Vagina (tissue), 2 donors: Measurements from ENCODE around the gene UTRN.

ENCODE experiments used
- CTCF ChIP-seq, 3 experiments: fragments of 450-650 bp in 2 of 3; fragments of 200-600 bp in 1 of 3; sonication (generic) in 1 of 3; IDR thresholded peaks; one replicate each; pipeline ENCODE4 v1.5.1; 2017 to 2019; ENCODE audit warnings: antibody characterized with exemption in 3 of 3, mild to moderate bottlenecking in 2 of 3, moderate library complexity in 2 of 3
- POLR2A ChIP-seq, 2 donors: fragments of 450-650 bp; IDR thresholded peaks; one replicate each; pipeline ENCODE4 v1.6.1; 2017; ENCODE audit warnings: antibody characterized with exemption in 2 of 2, mild to moderate bottlenecking in 2 of 2, moderate library complexity in 2 of 2
- POLR2AphosphoS5 ChIP-seq, 2 donors: sonication (generic); formaldehyde crosslinking; IDR thresholded peaks; one replicate each; pipeline ENCODE4 v1.9.0; 2017; ENCODE audit warnings: antibody characterized with exemption in 2 of 2, mild to moderate bottlenecking in 2 of 2, low read depth in 1 of 2; ENCODE audit not compliant: insufficient read depth in 1 of 2

GRCh38 chr6:144321839-144322591 is 36.9 kb downstream of the UTRN start:
- TF ChIP-seq CTCF (IDR thresholded peaks at IDR 0.05) (no peak), POLR2A (IDR thresholded peaks at IDR 0.05) (no peak), POLR2AphosphoS5 (IDR thresholded peaks at IDR 0.05; ENCODE audit: insufficient read depth in 1 of 2, low read depth in 1 of 2) (no peak)
